GM12878 (cell line): ENCODE results near the gene LSM10.

Experiments
- BACH1 ChIP-seq: fragments of 450-650 bp; IDR thresholded peaks from 2 replicates; pipeline ENCODE4 v1.6.1; 2017; ENCODE audit warnings: mild to moderate bottlenecking, borderline replicate concordance
- CTCF ChIP-seq, 3 experiments: IDR thresholded peaks in 2 of 3; conservative IDR thresholded peaks in 1 of 3; 2 replicates each; pipeline ENCODE4 v1.5.1; 2011; ENCODE audit warnings: low read depth in 3 of 3, low read length in 3 of 3, mild to moderate bottlenecking in 3 of 3, control low read depth in 2 of 3, moderate library complexity in 2 of 3, inconsistent platforms in 1 of 3, mixed read lengths in 1 of 3; ENCODE audit not compliant: control insufficient read depth in 2 of 3, insufficient read depth in 1 of 3; ENCODE audit errors: extremely low read depth in 1 of 3
- POLR2A ChIP-seq: IDR thresholded peaks from 2 replicates; pipeline ENCODE4 v1.6.1; 2011; ENCODE audit warnings: low read depth, mild to moderate bottlenecking, low read length

DNA sequence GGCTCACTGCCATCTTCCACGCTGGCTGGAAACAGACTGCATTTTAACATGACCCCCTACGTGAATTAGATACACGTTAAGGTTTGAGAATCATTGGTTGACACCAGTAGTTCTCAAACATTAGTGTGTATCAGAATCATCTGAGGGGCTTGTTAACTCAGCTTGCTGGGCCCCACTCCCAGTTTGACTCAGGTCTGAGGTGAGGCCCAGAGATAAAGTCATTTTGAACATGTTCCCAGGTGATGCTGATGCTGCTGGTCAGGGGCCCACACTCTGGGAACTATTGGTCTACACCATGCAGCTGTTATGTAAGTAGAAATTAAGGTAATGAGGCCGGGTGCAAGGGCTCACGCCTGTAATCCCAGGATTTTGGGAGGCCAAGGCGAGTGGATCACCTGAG lies 1.3 kb downstream of the LSM10 start:
- no peak for TF ChIP-seq CTCF (IDR thresholded peaks at IDR 0.05 in 2 of 3, conservative IDR thresholded peaks at IDR 0.05 in 1 of 3; ENCODE audit: control insufficient read depth in 2 of 3, extremely low read depth in 1 of 3, insufficient read depth in 1 of 3, low read depth in 3 of 3, low read length in 3 of 3)
- no peak for TF ChIP-seq BACH1
- no peak for TF ChIP-seq POLR2A
